Right atrium auricular region (tissue), 2 donors: ENCODE measurements around the gene OR13J1. TPM values are rescaled to one million over a fixed set of nuclear protein-coding genes. Genes with fewer than 3 reads are reported as not detected.
A peak's percentile ranks its signal among the peaks of the same experiment; 100 is the strongest.

Source experiments
- DNase-seq: peaks from one replicate; pipeline ENCODE4 v3.0.0-alpha.2; 2019; ENCODE audit warnings: low spot score
- H3K27ac ChIP-seq, 2 donors: fragments of 200-600 bp; sonication (generic); 1 replicate in 1 of 2; 2 replicates in 1 of 2; pipeline ENCODE4 v1.5.1; 2016 to 2019
- H3K27me3 ChIP-seq, 2 donors: fragments of 200-600 bp; sonication (generic); one replicate each; pipeline versions ENCODE4 v1.5.1 to v1.6.0; 2017 to 2019
- H3K36me3 ChIP-seq: fragments of 200-600 bp; sonication (generic); one replicate; pipeline ENCODE4 v1.5.1; 2016
- H3K4me1 ChIP-seq, 2 donors: fragments of 200-600 bp; sonication (generic); one replicate each; pipeline versions ENCODE4 v1.5.1 to v1.6.0; 2017 to 2019
- H3K4me3 ChIP-seq, 2 donors: fragments of 200-600 bp; sonication (generic); 1 replicate in 1 of 2; 2 replicates in 1 of 2; pipeline ENCODE4 v1.5.1; 2017 to 2019; ENCODE audit warnings: mild to moderate bottlenecking in 1 of 2, moderate library complexity in 1 of 2
- H3K9me3 ChIP-seq, 2 donors: fragments of 200-600 bp; sonication (generic); one replicate each; pipeline ENCODE4 v1.5.1; 2019
- total RNA-seq, 2 donors: library from RNA; depleted of rRNA; stranded (reverse); fragments of >200 nt; gene quantifications; one replicate each; pipeline ENCODE4 v1.1.0, GENCODE V29; 2016
- TF ChIP-seq, protein P1 (sequence below), 2 donors: fragments of 200-600 bp; sonication (generic); IDR thresholded peaks; one replicate each; pipeline ENCODE4 v1.5.1; 2019; ENCODE audit warnings: antibody characterized with exemption in 2 of 2

OR13J1 gene
- total RNA-seq, 2 donors from 2014 or later, result not detected

DNA sequence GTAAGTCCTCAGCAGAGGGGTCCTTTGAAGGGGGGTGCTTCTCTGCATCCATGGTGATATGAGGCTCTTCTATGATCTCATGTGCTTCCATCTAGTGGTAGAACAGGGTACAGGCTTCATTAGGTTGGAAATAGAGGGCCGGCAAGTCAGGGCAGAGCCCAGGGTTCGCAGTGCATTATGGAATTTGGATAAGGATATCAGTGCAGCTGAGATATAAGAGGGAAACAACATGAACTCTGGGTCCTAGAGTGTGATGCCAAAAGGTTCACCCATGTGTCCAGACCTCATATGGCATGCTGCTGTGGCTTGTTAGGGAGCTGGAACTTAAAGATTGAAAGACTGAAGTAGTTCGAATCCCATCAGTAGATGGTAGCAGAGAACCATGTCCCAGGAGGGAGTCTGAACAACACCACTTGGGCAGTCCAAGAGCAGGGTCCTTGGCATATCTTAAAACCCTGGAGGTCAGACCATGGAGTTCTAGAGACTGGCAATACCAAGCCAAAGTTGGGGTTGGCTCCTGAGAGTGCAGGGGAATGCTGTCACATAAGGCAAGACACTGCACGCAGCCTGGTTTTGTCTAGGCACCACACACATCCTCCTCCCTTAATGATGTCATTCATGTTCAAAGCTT, 44.0 kb downstream of the OR13J1 start:
- no peaks in the 10 kb centered on the region for H3K27me3 ChIP-seq
- H3K4me1 ChIP-seq, result peaks cover 0 to 22% of the 10 kb centered on the region in 2 donors
- no peak overlapping the region for H3K27ac ChIP-seq
- DNase-seq, result no peak
- no peaks in the 10 kb centered on the region for H3K36me3 ChIP-seq
- TF ChIP-seq, protein P1, sequence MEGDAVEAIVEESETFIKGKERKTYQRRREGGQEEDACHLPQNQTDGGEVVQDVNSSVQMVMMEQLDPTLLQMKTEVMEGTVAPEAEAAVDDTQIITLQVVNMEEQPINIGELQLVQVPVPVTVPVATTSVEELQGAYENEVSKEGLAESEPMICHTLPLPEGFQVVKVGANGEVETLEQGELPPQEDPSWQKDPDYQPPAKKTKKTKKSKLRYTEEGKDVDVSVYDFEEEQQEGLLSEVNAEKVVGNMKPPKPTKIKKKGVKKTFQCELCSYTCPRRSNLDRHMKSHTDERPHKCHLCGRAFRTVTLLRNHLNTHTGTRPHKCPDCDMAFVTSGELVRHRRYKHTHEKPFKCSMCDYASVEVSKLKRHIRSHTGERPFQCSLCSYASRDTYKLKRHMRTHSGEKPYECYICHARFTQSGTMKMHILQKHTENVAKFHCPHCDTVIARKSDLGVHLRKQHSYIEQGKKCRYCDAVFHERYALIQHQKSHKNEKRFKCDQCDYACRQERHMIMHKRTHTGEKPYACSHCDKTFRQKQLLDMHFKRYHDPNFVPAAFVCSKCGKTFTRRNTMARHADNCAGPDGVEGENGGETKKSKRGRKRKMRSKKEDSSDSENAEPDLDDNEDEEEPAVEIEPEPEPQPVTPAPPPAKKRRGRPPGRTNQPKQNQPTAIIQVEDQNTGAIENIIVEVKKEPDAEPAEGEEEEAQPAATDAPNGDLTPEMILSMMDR (IDR thresholded peaks at IDR 0.05), result peak; percentile 54 to 83
- H3K4me3 ChIP-seq, result no peak overlapping the region
- no peaks in the 10 kb centered on the region for H3K9me3 ChIP-seq

- no peak for DNase-seq
- no peaks in the 10 kb centered on the region for H3K36me3 ChIP-seq
- no peaks in the 10 kb centered on the region for H3K9me3 ChIP-seq
- TF ChIP-seq, protein P1 (IDR thresholded peaks at IDR 0.05), result no peak
- no peak overlapping the region for H3K27ac ChIP-seq
- no peaks in the 10 kb centered on the region for H3K27me3 ChIP-seq
- H3K4me1 ChIP-seq, result no peaks in the 10 kb centered on the region
- no peak overlapping the region for H3K4me3 ChIP-seq
These were observed 47.3 kb downstream of the OR13J1 start for GRCh38 chr9:35822926-35823325.

DNA sequence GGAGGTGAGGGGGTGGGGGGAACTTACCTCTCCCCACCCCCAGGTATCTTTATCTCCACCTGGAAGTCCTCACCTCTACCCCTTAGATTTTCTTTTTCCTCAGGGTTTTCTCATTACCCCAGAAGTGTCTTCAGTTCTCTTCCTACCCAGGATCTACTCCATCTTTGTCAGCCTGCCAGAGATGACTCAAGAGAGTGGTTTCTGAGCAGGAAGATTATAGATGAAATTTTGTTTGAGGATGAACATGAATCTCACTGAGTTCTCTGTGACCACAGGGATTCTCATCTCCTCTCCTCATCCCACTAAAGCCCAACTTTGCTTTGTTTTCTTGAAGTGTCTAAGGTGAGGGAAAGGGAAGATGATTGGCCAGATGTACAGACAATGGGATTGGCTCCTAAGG, 50.1 kb downstream of the OR13J1 start:
- TF ChIP-seq, protein P1 (IDR thresholded peaks at IDR 0.05), result no peak
- no peaks in the 10 kb centered on the region for H3K27me3 ChIP-seq

More for the DNA sequence above, 50.1 kb downstream of the OR13J1 start:
- H3K36me3 ChIP-seq, result no peaks in the 10 kb centered on the region
- no peak for DNase-seq
- no peaks in the 10 kb centered on the region for H3K4me1 ChIP-seq
- no peak overlapping the region for H3K27ac ChIP-seq
- H3K4me3 ChIP-seq, result no peak overlapping the region
- H3K9me3 ChIP-seq, result no peaks in the 10 kb centered on the region

Other genes with a start within 250 kb of the OR13J1 start
- under 1 TPM in 1 of 2 donors, not detected in 1; 0.55 TPM for gene SIT1, start 219.5 kb downstream of the OR13J1 start, total RNA-seq
- gene RMRP, start 212.4 kb downstream of the OR13J1 start, total RNA-seq, result 100 to 1,000 TPM in 1 of 2 donors, not detected in 1; 431 TPM
- 10 to 100 TPM; 38.5 to 64.3 TPM for gene CCDC107, start 212.1 kb downstream of the OR13J1 start, total RNA-seq
- gene ARHGEF39, start 205.2 kb downstream of the OR13J1 start, total RNA-seq, result under 1 TPM in 1 of 2 donors, not detected in 1; 0.44 TPM
- gene CA9, start 196.5 kb downstream of the OR13J1 start, total RNA-seq, result 1 to 10 TPM; 5.5 to 5.9 TPM
- 100 to 1,000 TPM; 599 to 915 TPM for gene TPM2, start 180.5 kb downstream of the OR13J1 start, total RNA-seq
- gene TLN1, start 138.2 kb downstream of the OR13J1 start, total RNA-seq, result 100 to 1,000 TPM; 273 to 370 TPM
- gene CREB3, start 137.7 kb downstream of the OR13J1 start, total RNA-seq, result 10 to 100 TPM; 34.6 to 48.5 TPM
- 10 to 100 TPM; 64.1 to 76.3 TPM for gene GBA2, start 121.2 kb downstream of the OR13J1 start, total RNA-seq
- 10 to 100 TPM; 21.3 to 25.7 TPM for gene RGP1, start 121.1 kb downstream of the OR13J1 start, total RNA-seq
- not detected for gene MSMP, start 116.1 kb downstream of the OR13J1 start, total RNA-seq
- 10 to 100 TPM; 17.7 to 27.2 TPM for gene NPR2, start 78.8 kb downstream of the OR13J1 start, total RNA-seq
- 1 to 10 TPM; 1.6 to 4.1 TPM for gene SPAG8, start 58.1 kb downstream of the OR13J1 start, total RNA-seq
- gene HINT2, start 55.4 kb downstream of the OR13J1 start, total RNA-seq, result 10 to 100 TPM; 31.3 to 35.0 TPM
- gene FAM221B, start 41.7 kb downstream of the OR13J1 start, total RNA-seq, result not detected
- gene TMEM8B, start 41.2 kb downstream of the OR13J1 start, total RNA-seq, result 10 to 100 TPM; 10.3 TPM
- gene HRCT1, start 35.8 kb upstream of the OR13J1 start, total RNA-seq, result 10 to 100 TPM in 1 of 2 donors, 1 to 10 TPM in 1; 4.9 to 12.5 TPM
- gene SPAAR, start 39.1 kb upstream of the OR13J1 start, total RNA-seq, result 1 to 10 TPM; 3.8 to 6.3 TPM
- not detected for gene OR2S2, start 87.8 kb upstream of the OR13J1 start, total RNA-seq
- 1 to 10 TPM; 7.6 to 8.9 TPM for gene RECK, start 166.5 kb upstream of the OR13J1 start, total RNA-seq